HFFc6 (cell line): Measurements from ENCODE around the gene AP2B1. TPM values are rescaled to one million over a fixed set of nuclear protein-coding genes. Genes with fewer than 3 reads are reported as not detected.
"Not testable (repeated sequence)": the region's sequence is repeated elsewhere in the genome, so short reads cannot be mapped to it uniquely, and the experiment has no call there.

Source experiments
- DNase-seq: peaks from one replicate; pipeline ENCODE4 v3.0.0-alpha.2; 2018
- H3K27ac Mint-ChIP-seq: 2 replicates; pipeline ENCODE4 v1.8.0; 2020; ENCODE audit warnings: mild to moderate bottlenecking, mixed read lengths
- H3K27me3 Mint-ChIP-seq: 2 replicates; pipeline ENCODE4 v1.8.0; 2021; ENCODE audit warnings: mild to moderate bottlenecking, moderate library complexity, mixed read lengths; ENCODE audit not compliant: insufficient read depth
- H3K36me3 Mint-ChIP-seq: 2 replicates; pipeline ENCODE4 v1.8.0; 2021; ENCODE audit warnings: low read depth, mixed read lengths
- H3K4me1 Mint-ChIP-seq: 2 replicates; pipeline ENCODE4 v1.8.0; 2020; ENCODE audit warnings: low read depth, mixed read lengths
- H3K4me3 Mint-ChIP-seq: 2 replicates; pipeline ENCODE4 v1.8.0; 2020; ENCODE audit warnings: mild to moderate bottlenecking, moderate library complexity, mixed read lengths
- H3K9me3 Mint-ChIP-seq: 2 replicates; pipeline ENCODE4 v1.8.0; 2020; ENCODE audit warnings: mild to moderate bottlenecking, mixed read lengths
- CTCF ChIP-seq: fragments of 200-600 bp; sonication (generic); IDR thresholded peaks from 2 replicates; pipeline ENCODE4 v1.5.0; 2021; ENCODE audit warnings: antibody characterized with exemption, mild to moderate bottlenecking
- total RNA-seq, 6 experiments: library from RNA; stranded (reverse); fragmentation: NEBNext Ultra II Directional; extraction: Animal tissue kit (Norgen Biotek cat#: 25700); gene quantifications; 2 replicates in 1 of 6; 3 replicates in 5 of 6; pipeline ENCODE4 v1.2.3, GENCODE V29; 2021

The AP2B1 gene
- total RNA-seq, 6 experiments from 2014 or later = 168 to 196 (median 182) TPM

GRCh38 chr17:35603674-35604073, 16.6 kb downstream of the AP2B1 start:
- no peak for DNase-seq
- no peak for TF ChIP-seq CTCF
- H3K4me3 Mint-ChIP-seq = no peak overlapping the region
- no peak overlapping the region for H3K27ac Mint-ChIP-seq
- no peaks in the 10 kb centered on the region for H3K9me3 Mint-ChIP-seq
- H3K4me1 Mint-ChIP-seq = peaks cover 11% of the 10 kb centered on the region
- no peaks in the 10 kb centered on the region for H3K27me3 Mint-ChIP-seq
- peaks cover 32% of the 10 kb centered on the region for H3K36me3 Mint-ChIP-seq

GRCh38 chr17:35605678-35606077, 18.6 kb downstream of the AP2B1 start:
- Mint-ChIP-seq H3K27me3 (no peaks in the 10 kb centered on the region), H3K27ac (peak overlapping the region; percentile 74), H3K9me3 (no peaks in the 10 kb centered on the region), H3K4me1 (peaks cover 11% of the 10 kb centered on the region), H3K4me3 (no peak overlapping the region; the same call in none of the 2 replicates), H3K36me3 (peaks cover 25% of the 10 kb centered on the region)
- DNase-seq = peak; percentile 43
- TF ChIP-seq CTCF = no peak

- no peak for TF ChIP-seq CTCF
- no peak overlapping the region for H3K27ac Mint-ChIP-seq
- H3K4me3 Mint-ChIP-seq = no peak overlapping the region
- peaks cover 31% of the 10 kb centered on the region for H3K36me3 Mint-ChIP-seq
- no peak for DNase-seq
- no peaks in the 10 kb centered on the region for H3K27me3 Mint-ChIP-seq
- H3K4me1 Mint-ChIP-seq = peaks cover 11% of the 10 kb centered on the region
- H3K9me3 Mint-ChIP-seq = no peaks in the 10 kb centered on the region
Observed at GRCh38 chr17:35607239-35607847, 20.2 kb downstream of the AP2B1 start.

- Mint-ChIP-seq H3K4me1 (peaks cover 11% of the 10 kb centered on the region), H3K4me3 (no peak overlapping the region), H3K36me3 (peaks cover 19% of the 10 kb centered on the region), H3K27ac (no peak overlapping the region), H3K9me3 (no peaks in the 10 kb centered on the region), H3K27me3 (no peaks in the 10 kb centered on the region)
- TF ChIP-seq CTCF = no peak
- no peak for DNase-seq
Observed at GRCh38 chr17:35609831-35610230, 22.7 kb downstream of the AP2B1 start.

GRCh38 chr17:35610746-35611145, 23.6 kb downstream of the AP2B1 start:
- not testable (repeated sequence) for DNase-seq, H3K9me3 Mint-ChIP-seq, H3K4me1 Mint-ChIP-seq, H3K27me3 Mint-ChIP-seq, H3K4me3 Mint-ChIP-seq, H3K27ac Mint-ChIP-seq
- H3K36me3 Mint-ChIP-seq = peaks cover 16% of the 10 kb centered on the region

GRCh38 chr17:35612924-35613521, 25.9 kb downstream of the AP2B1 start:
- H3K27ac Mint-ChIP-seq = no peak overlapping the region
- H3K9me3 Mint-ChIP-seq = no peaks in the 10 kb centered on the region
- H3K36me3 Mint-ChIP-seq = peaks cover 6% of the 10 kb centered on the region; the same call in 1 of the 2 replicates
- peak; percentile 50 for DNase-seq
- H3K4me1 Mint-ChIP-seq = no peaks in the 10 kb centered on the region
- no peaks in the 10 kb centered on the region for H3K27me3 Mint-ChIP-seq
- peak; percentile 81 for TF ChIP-seq CTCF
- H3K4me3 Mint-ChIP-seq = no peak overlapping the region
